ENCODE results near the gene TP53I13.

Gene TP53I13

GRCh38 chr17:29608986-29609385, 40.5 kb downstream of the TP53I13 start:
- H3K9me3 ChIP-seq (ENCODE audit: control insufficient read depth, insufficient read depth, low read length) = peaks cover 3% of the 10 kb centered on the region; the same call in 1 of the 2 replicates
- H3K36me3 ChIP-seq (ENCODE audit: insufficient read depth, low read length) = no peaks in the 10 kb centered on the region
- peaks cover 3% of the 10 kb centered on the region; the same call in 1 of the 2 replicates for H3K4me1 ChIP-seq (ENCODE audit: insufficient read depth, low read length)
- H3K9ac ChIP-seq (ENCODE audit: low read depth, low read length) = no peak overlapping the region

GRCh38 chr17:29610395-29610794, 41.9 kb downstream of the TP53I13 start:
- H3K9me3 ChIP-seq (ENCODE audit: control insufficient read depth, insufficient read depth, low read length) = peaks cover 3% of the 10 kb centered on the region; the same call in 1 of the 2 replicates
- no peak overlapping the region for H3K9ac ChIP-seq (ENCODE audit: low read depth, low read length)
- H3K36me3 ChIP-seq (ENCODE audit: insufficient read depth, low read length) = no peaks in the 10 kb centered on the region
- peaks cover 12% of the 10 kb centered on the region; the same call in 1 of the 2 replicates for H3K4me1 ChIP-seq (ENCODE audit: insufficient read depth, low read length)

DNA sequence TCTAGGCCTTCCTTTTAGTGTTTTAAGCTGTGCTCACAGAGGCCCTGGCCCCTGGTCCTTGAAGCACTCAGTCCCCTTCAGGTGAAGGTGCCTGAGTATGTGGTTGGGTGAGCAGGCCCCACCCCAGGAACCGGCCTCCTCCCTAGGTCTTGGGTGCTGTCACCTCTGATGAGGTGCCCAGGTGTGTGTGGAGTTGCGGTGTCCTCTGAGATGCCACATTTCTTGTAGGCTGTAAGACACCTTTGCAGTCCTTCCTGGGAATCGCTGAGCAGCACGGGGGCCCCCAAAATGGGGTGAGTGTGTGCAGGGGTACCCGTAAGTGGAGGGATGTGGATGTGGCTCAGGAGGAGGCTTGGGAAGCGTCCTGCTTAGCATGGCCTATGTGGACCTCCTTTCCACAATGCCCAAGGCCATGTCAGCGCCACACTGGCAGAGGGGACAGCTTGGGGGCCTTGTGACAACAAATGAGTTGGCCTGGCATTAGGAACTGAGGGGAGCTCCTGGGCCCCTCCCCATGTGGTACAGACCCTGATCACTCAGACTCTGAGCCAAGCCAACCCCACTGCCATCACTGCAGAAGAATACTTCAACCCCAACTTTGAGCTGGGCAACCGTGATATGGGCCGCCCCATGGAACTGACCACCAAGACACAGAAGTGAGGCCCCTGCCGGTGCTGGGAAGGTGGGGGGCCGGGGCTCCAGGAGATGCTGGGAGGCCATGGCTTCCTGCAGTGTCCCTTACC, 43.0 kb downstream of the TP53I13 start:
- Histone ChIP-seq H3K9me3 (ENCODE audit: control insufficient read depth, insufficient read depth, low read length) (peaks cover 3% of the 10 kb centered on the region; the same call in 1 of the 2 replicates), H3K36me3 (ENCODE audit: insufficient read depth, low read length) (no peaks in the 10 kb centered on the region), H3K4me1 (ENCODE audit: insufficient read depth, low read length) (peaks cover 14% of the 10 kb centered on the region; the same call in 1 of the 2 replicates), H3K9ac (ENCODE audit: low read depth, low read length) (no peak overlapping the region)

DNA sequence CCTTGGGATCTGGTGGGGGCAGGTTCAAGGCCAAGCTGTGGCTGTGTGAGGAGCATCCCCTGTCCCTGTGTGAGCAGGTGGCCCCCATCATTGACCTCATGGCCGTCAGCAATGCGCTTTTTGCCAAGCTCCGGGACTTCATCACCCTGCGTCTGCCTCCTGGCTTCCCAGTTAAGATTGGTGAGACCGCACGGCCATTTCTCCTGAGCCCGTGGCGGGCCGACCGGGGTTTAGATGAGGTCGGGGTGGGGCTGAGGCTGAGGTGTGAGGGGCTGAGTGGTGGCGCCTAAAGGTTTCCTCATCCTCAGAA, 43.5 kb downstream of the TP53I13 start:
- Histone ChIP-seq H3K36me3 (ENCODE audit: insufficient read depth, low read length) (no peaks in the 10 kb centered on the region), H3K4me1 (ENCODE audit: insufficient read depth, low read length) (peaks cover 16% of the 10 kb centered on the region; the same call in 1 of the 2 replicates), H3K9ac (ENCODE audit: low read depth, low read length) (no peak overlapping the region), H3K9me3 (ENCODE audit: control insufficient read depth, insufficient read depth, low read length) (peaks cover 3% of the 10 kb centered on the region; the same call in 1 of the 2 replicates)

DNA sequence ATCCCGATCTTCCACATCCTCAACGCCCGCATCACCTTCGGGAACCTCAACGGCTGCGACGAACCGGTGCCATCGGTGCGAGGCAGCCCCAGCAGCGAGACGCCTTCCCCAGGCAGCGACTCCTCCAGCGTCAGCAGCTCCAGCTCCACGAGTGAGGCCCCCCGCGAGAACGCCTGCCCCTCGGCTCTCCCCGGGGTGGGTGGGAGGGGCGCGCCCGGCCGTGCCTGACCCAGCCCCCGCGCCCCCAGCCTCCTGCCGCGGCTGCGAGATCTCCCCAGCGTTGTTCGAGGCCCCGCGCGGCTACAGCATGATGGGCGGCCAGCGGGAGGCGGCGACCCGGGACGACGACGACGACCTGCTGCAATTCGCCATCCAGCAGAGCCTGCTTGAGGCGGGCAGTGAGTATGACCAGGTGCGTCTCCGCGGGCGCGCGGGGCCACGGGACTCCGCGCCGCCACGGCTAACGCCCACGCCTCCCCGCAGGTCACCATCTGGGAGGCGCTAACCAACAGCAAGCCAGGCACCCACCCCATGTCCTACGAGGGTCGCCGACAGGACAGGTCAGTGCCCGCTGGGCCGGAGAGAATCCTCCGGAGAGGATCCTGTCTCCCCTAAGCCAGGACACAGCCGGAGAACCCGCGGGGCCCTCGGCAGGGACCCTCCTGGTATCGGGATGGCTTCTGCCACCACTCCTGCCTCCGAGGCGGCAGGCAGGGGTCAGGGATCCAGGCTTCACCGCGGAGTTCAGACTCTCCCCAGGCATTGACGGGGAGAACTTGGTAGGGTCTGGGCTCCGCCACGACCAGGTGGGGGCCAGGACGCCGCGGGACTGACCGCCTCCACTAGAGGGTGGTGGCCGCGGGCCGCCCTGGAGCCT, 44.1 kb downstream of the TP53I13 start:
- Histone ChIP-seq H3K9ac (ENCODE audit: low read depth, low read length) (no peak overlapping the region), H3K36me3 (ENCODE audit: insufficient read depth, low read length) (no peaks in the 10 kb centered on the region), H3K4me1 (ENCODE audit: insufficient read depth, low read length) (peaks cover 16% of the 10 kb centered on the region; the same call in 1 of the 2 replicates), H3K9me3 (ENCODE audit: control insufficient read depth, insufficient read depth, low read length) (peaks cover 3% of the 10 kb centered on the region; the same call in 1 of the 2 replicates)

- Histone ChIP-seq H3K4me1 (ENCODE audit: insufficient read depth, low read length) (peaks cover 18% of the 10 kb centered on the region; the same call in 1 of the 2 replicates), H3K36me3 (ENCODE audit: insufficient read depth, low read length) (no peaks in the 10 kb centered on the region), H3K9me3 (ENCODE audit: control insufficient read depth, insufficient read depth, low read length) (peaks cover 3% of the 10 kb centered on the region; the same call in 1 of the 2 replicates), H3K9ac (ENCODE audit: low read depth, low read length) (peak overlapping the region; percentile 44; the same call in 1 of the 2 replicates)
Observed at GRCh38 chr17:29613352-29613837, 44.9 kb downstream of the TP53I13 start.

GRCh38 chr17:29613856-29614255, 45.4 kb downstream of the TP53I13 start:
- H3K9me3 ChIP-seq (ENCODE audit: control insufficient read depth, insufficient read depth, low read length) = peaks cover 3% of the 10 kb centered on the region; the same call in 1 of the 2 replicates
- H3K9ac ChIP-seq (ENCODE audit: low read depth, low read length) = peak overlapping the region; percentile 44; the same call in 1 of the 2 replicates
- H3K36me3 ChIP-seq (ENCODE audit: insufficient read depth, low read length) = no peaks in the 10 kb centered on the region
- peaks cover 20% of the 10 kb centered on the region; the same call in 1 of the 2 replicates for H3K4me1 ChIP-seq (ENCODE audit: insufficient read depth, low read length)

DNA sequence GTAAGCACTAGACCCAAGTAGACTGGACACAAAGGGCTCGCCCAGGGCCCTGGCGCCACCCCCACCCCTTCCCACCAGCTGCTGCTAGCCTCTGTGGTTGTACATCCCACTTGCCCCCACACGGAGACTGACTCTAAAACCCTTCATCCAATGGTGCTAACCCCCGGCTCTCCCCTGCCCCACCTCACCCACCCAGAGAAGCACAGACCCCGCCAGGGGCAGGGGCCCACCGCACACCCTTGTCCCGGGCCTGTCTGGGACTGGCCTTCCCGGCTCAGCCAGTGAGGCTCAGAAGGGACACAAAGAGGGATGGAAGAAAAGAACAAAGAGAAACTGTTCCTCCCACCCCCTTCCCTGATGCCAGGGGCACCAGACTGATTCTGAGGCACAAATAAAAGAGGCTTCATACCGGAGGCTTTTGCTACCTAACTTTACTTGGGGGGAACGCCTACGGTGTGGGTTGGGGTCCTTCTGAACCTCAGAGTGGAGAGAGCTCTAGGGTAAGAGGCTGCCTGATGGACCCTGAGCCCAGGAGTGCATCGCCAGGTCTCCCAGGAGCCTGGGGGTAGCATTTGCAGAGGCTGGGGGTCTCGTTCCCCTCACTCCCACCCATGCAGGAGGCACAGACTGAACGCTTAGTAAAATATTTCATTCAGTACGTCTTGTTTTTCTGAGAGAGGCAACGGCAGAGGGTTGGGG, 46.0 kb downstream of the TP53I13 start:
- Histone ChIP-seq H3K9me3 (ENCODE audit: control insufficient read depth, insufficient read depth, low read length) (peaks cover 3% of the 10 kb centered on the region; the same call in 1 of the 2 replicates), H3K4me1 (ENCODE audit: insufficient read depth, low read length) (peaks cover 23% of the 10 kb centered on the region), H3K9ac (ENCODE audit: low read depth, low read length) (peak overlapping the region; percentile 73; the same call in 1 of the 2 replicates), H3K36me3 (ENCODE audit: insufficient read depth, low read length) (no peaks in the 10 kb centered on the region)

DNA sequence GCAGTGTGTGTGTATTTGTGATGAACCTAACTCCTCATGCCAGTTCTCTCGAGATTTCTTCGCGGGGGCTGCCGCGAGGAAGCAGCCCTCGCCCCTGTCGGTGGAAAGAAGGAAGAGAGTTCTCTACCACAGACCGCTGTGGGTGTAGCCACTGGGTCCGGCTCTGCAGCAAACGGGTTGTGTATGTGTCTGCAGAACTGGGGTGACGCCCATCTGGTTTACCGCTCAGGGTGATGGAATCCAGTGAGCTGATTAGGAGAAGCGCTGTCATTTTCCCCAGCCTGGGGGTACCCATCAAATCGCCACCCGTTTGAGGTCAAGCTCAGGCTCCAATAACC, 46.5 kb downstream of the TP53I13 start:
- Histone ChIP-seq H3K36me3 (ENCODE audit: insufficient read depth, low read length) (no peaks in the 10 kb centered on the region), H3K9me3 (ENCODE audit: control insufficient read depth, insufficient read depth, low read length) (peaks cover 3% of the 10 kb centered on the region; the same call in 1 of the 2 replicates), H3K4me1 (ENCODE audit: insufficient read depth, low read length) (peaks cover 28% of the 10 kb centered on the region), H3K9ac (ENCODE audit: low read depth, low read length) (peak overlapping the region; percentile 73; the same call in 1 of the 2 replicates)

DNA sequence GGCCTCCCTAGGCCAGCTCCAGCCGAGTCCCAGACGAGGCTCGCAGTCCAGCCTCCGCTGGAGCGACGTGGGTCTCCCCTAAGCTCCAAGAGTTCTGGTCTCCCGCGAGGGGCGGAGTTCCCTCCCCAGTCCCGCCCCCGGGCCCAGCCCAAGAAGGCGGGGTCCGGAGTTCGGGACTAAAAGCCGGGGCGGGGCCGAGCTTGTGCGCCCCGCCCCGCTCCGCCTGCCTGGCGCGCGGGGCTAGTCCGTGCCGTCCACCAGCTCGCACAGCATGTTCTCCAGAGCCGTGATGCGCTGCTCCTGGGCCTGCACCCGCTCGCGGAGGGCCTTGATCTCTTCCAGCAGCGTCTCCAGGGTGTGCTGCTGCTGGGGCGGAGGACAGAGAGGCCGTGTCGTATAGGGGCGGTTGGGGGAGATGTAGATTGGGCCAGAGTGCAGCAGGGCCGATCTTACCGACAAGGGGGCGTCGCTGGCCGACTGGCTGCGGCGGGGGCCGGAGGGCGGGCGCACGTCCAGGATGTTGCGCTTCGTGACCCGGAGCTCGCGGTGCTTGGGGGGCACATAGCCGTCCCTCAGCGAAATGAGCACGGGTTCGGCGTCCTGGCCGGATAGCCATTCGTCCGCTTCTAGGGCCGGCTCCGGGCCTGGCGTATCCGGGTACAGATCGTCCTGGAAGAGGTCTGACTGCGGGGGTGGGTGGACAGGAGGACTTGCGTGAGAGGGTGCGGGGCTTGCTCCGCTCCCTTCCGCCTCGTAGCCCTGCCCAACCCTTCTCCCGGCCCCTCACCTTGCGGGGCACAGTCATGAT, 47.2 kb downstream of the TP53I13 start:
- Histone ChIP-seq H3K4me1 (ENCODE audit: insufficient read depth, low read length) (peaks cover 35% of the 10 kb centered on the region), H3K9me3 (ENCODE audit: control insufficient read depth, insufficient read depth, low read length) (peaks cover 3% of the 10 kb centered on the region; the same call in 1 of the 2 replicates), H3K9ac (ENCODE audit: low read depth, low read length) (peak overlapping the region; percentile 73), H3K36me3 (ENCODE audit: insufficient read depth, low read length) (no peaks in the 10 kb centered on the region)

GRCh38 chr17:29616300-29617048, 48.0 kb downstream of the TP53I13 start:
- Histone ChIP-seq H3K36me3 (ENCODE audit: insufficient read depth, low read length) (no peaks in the 10 kb centered on the region), H3K4me1 (ENCODE audit: insufficient read depth, low read length) (peaks cover 42% of the 10 kb centered on the region), H3K9me3 (ENCODE audit: control insufficient read depth, insufficient read depth, low read length) (peaks cover 3% of the 10 kb centered on the region; the same call in 1 of the 2 replicates), H3K9ac (ENCODE audit: low read depth, low read length) (peak overlapping the region; percentile 73)

GRCh38 chr17:29617125-29617480, 48.6 kb downstream of the TP53I13 start:
- H3K36me3 ChIP-seq (ENCODE audit: insufficient read depth, low read length) = no peaks in the 10 kb centered on the region
- H3K9ac ChIP-seq (ENCODE audit: low read depth, low read length) = peak overlapping the region; percentile 73
- peaks cover 3% of the 10 kb centered on the region; the same call in 1 of the 2 replicates for H3K9me3 ChIP-seq (ENCODE audit: control insufficient read depth, insufficient read depth, low read length)
- H3K4me1 ChIP-seq (ENCODE audit: insufficient read depth, low read length) = peaks cover 46% of the 10 kb centered on the region
